Left ventricle myocardium inferior (tissue), 1 donor: ENCODE data around the gene EBLN1. TPM values are rescaled to one million over a fixed set of nuclear protein-coding genes. Genes with fewer than 3 reads are reported as not detected.

Experiments
- DNase-seq: peaks from one replicate; pipeline ENCODE4 v3.0.0-alpha.2; 2020
- H3K27ac ChIP-seq: fragments of 200-600 bp; replicated peaks from 2 replicates; pipeline ENCODE4 v1.8.0; 2021
- H3K27me3 ChIP-seq: fragments of 200-600 bp; 2 replicates; pipeline ENCODE4 v1.8.0; 2021; ENCODE audit warnings: low read depth
- H3K36me3 ChIP-seq: fragments of 200-600 bp; 2 replicates; pipeline ENCODE4 v1.8.0; 2021
- H3K4me1 ChIP-seq: fragments of 200-600 bp; 2 replicates; pipeline ENCODE4 v1.8.0; 2021
- H3K4me3 ChIP-seq: fragments of 200-600 bp; 2 replicates; pipeline ENCODE4 v1.8.0; 2021; ENCODE audit warnings: mild to moderate bottlenecking, moderate library complexity
- H3K9me3 ChIP-seq: fragments of 200-600 bp; replicated peaks from 2 replicates; pipeline ENCODE4 v1.8.0; 2021
- intact Hi-C: fragments of 100-400 bp; cut with micrococcal nuclease; formaldehyde crosslinking; loops from one replicate; pipeline ENCODE4 v1.11.0; 2022
- total RNA-seq: library from RNA; stranded (reverse); fragmentation: NEBNext Ultra II Directional; extraction: Animal tissue kit (Norgen Biotek cat#: 25700); gene quantifications from one replicate; pipeline ENCODE4 v1.2.1, GENCODE V29; 2021
- TF ChIP-seq, protein P1 (sequence below): fragments of 200-600 bp; IDR thresholded peaks from 2 replicates; pipeline ENCODE4 v1.8.0; 2021; ENCODE audit warnings: antibody characterized with exemption, mild to moderate bottlenecking, borderline replicate concordance
- donor health status: DM: no; HTN: yes; CAD: no; lungs with severe emphysema.

Gene EBLN1
- total RNA-seq, 1 donor from 2014 or later = not detected

DNA sequence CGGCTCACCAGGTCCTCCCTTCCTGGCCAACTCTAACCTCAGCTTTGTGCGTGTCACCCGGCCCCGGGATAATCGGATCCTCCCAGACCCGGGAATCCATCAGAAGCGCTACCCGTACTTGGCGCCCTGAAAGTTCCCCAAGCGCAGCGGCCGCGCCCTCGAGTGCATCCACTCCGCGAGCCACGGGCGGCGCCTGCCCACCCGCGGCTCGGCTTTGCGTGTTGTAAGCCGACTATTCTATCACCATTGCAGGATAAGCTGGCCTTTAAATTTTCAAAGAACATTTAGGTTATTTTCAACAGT, 35.7 kb upstream of the EBLN1 start:
- intact Hi-C loops = no loop called here
- TF ChIP-seq, protein P1, sequence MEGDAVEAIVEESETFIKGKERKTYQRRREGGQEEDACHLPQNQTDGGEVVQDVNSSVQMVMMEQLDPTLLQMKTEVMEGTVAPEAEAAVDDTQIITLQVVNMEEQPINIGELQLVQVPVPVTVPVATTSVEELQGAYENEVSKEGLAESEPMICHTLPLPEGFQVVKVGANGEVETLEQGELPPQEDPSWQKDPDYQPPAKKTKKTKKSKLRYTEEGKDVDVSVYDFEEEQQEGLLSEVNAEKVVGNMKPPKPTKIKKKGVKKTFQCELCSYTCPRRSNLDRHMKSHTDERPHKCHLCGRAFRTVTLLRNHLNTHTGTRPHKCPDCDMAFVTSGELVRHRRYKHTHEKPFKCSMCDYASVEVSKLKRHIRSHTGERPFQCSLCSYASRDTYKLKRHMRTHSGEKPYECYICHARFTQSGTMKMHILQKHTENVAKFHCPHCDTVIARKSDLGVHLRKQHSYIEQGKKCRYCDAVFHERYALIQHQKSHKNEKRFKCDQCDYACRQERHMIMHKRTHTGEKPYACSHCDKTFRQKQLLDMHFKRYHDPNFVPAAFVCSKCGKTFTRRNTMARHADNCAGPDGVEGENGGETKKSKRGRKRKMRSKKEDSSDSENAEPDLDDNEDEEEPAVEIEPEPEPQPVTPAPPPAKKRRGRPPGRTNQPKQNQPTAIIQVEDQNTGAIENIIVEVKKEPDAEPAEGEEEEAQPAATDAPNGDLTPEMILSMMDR = no peak
- H3K4me1 ChIP-seq = peaks cover 46% of the 10 kb centered on the region
- peak; percentile 53 for DNase-seq
- H3K27me3 ChIP-seq = no peaks in the 10 kb centered on the region
- no peaks in the 10 kb centered on the region for H3K36me3 ChIP-seq
- H3K4me3 ChIP-seq = peak overlapping the region; percentile 83
- no peaks in the 10 kb centered on the region for H3K9me3 ChIP-seq
- H3K27ac ChIP-seq = peak overlapping the region; percentile 98

DNA sequence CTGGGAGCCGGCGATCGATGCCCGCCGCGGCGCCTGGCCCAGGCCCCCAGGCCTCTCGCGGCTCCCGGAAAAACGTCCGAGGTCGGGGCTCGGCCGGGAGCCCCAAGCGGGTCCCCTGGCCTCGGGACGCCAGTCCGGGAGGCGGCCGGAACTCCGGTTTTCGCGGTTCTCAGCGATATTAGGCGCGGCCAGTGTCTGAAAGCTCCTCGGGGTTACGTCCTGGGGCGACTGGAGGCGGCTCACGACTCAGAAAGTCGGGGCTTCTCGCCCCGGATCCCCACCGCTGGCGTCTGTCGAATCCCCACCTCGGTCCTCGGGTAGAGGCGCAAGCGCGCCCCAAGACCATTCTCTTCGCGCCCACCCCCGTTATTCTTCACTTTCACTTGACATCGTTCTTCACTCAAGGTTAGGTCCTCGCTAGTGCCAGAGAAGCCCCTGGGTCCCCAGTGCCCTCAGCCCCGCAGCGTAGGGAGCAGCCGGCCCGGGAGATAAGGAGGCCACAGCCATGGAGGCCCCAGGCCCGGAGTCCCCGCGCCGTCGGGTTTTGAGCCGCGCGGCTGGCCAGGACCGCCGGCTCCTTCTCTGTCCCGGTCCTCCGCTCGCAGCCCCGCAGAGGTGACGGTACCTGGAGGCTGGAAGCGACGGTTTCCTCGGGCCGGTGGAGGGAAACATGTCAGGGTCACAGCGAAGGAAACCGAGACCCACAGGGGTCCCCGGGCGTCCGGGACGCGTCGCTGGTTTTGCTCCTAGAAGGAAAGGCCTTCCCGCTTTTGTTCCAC, 35.2 kb upstream of the EBLN1 start:
- no peaks in the 10 kb centered on the region for H3K27me3 ChIP-seq
- intact Hi-C loops = no loop called here
- peak overlapping the region; percentile 83 for H3K4me3 ChIP-seq
- peak; percentile 46 for DNase-seq
- no peaks in the 10 kb centered on the region for H3K36me3 ChIP-seq
- no peaks in the 10 kb centered on the region for H3K9me3 ChIP-seq
- peak overlapping the region; percentile 98 for H3K27ac ChIP-seq
- peaks cover 46% of the 10 kb centered on the region for H3K4me1 ChIP-seq
- TF ChIP-seq, protein P1 = no peak

DNA sequence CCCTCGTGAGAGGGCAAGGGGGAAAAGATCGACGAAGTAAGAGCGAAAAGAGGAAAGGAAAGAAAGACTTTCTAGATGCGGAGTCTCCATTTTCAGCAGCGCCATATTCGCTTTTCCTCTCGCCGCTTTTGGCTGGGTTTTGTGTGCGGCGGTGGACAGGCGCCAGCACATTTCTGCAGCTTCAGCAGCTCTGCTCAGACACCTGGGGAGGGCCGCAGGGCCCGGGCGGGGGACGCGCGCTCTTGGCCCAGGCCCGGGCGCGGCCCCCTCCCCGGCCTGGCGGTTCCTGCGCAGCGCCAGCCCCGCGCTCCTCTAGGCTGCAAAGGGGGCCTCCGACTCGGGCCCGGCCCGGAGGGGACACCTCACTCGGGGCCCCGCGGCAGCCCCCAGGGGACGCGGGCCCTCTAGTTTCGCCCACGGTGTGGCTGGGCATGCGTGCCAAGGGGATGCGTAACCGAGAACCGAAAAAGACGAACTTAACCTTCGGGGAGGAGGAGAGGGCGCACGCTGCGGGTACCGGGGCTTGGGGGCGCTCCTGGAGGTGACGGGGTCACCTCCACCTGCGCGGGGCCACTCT, 34.5 kb upstream of the EBLN1 start:
- H3K27ac ChIP-seq = peak overlapping the region; percentile 98
- peak overlapping the region; percentile 83 for H3K4me3 ChIP-seq
- H3K27me3 ChIP-seq = no peaks in the 10 kb centered on the region
- no peaks in the 10 kb centered on the region for H3K36me3 ChIP-seq
- H3K9me3 ChIP-seq = no peaks in the 10 kb centered on the region
- TF ChIP-seq, protein P1 = no peak
- H3K4me1 ChIP-seq = peaks cover 46% of the 10 kb centered on the region
- peak; percentile 62 for DNase-seq
- intact Hi-C loops = no loop called here

- DNase-seq = peak; percentile 69
- intact Hi-C loops = no loop called here
- Histone ChIP-seq H3K4me1 (peaks cover 46% of the 10 kb centered on the region), H3K27ac (peak overlapping the region; percentile 98), H3K9me3 (no peaks in the 10 kb centered on the region), H3K27me3 (no peaks in the 10 kb centered on the region), H3K4me3 (peak overlapping the region; percentile 83), H3K36me3 (no peaks in the 10 kb centered on the region)
- TF ChIP-seq, protein P1 = no peak
These were observed 34.0 kb upstream of the EBLN1 start for GRCh38 chr10:22251751-22252223.

DNA sequence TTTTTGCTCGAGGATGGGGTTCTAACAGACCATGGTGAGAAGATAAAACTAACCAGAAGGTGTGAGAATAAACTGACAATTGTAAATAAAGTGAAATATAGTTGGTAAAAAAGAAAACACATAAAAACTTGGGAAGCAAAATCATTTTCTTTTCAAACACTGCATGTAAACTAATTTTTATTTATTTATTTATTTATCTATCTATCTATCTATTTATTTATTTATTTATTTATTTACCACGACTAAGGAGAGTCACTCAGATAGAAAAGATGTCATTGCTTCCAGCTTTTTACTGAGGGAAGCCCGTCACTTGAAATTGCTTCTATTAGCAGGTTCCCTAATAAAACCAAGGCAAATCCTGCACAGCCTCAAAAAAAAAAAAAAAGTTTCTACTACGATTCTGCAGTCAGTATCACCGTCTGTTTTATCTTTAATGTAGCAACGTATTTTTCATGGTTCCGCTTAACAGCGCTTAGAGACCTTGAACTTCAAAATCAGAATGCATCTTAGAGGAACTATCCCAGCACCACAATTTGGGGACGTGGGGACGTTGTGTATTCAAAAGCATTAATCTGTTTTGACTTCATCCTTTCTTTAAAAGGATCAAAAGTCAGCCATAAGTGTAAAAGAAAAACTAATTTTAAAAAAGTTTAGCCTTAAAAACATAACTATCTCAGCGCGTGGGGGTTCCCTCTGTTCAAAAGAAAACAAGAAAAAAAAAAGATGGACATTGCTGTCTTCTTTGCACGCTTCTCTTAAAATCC, 33.3 kb upstream of the EBLN1 start:
- no peaks in the 10 kb centered on the region for H3K9me3 ChIP-seq
- TF ChIP-seq, protein P1 = no peak
- no peak for DNase-seq
- intact Hi-C loops = no loop called here
- peak overlapping the region; percentile 98 for H3K27ac ChIP-seq
- peaks cover 46% of the 10 kb centered on the region for H3K4me1 ChIP-seq
- no peaks in the 10 kb centered on the region for H3K36me3 ChIP-seq
- H3K4me3 ChIP-seq = peak overlapping the region; percentile 83
- H3K27me3 ChIP-seq = no peaks in the 10 kb centered on the region
